T-helper 2 cell treated with Interferon-gamma antibody and Interleukin-4, amounts not matched to agents 100 ng/mL and 5 ng/mL, for 36 hours (primary cell): ENCODE results near the gene ALDH5A1. TPM values are rescaled to one million over a fixed set of nuclear protein-coding genes. Genes with fewer than 3 reads are reported as not detected.

Experiments used
- intact Hi-C: fragments of 100-400 bp; cut with micrococcal nuclease; formaldehyde crosslinking; loops from one replicate; pipeline ENCODE4 v1.15.1; 2023
- total RNA-seq: library from RNA; stranded (reverse); gene quantifications from 2 replicates; pipeline ENCODE4 v1.2.3, GENCODE V29; 2022

Gene ALDH5A1
- total RNA-seq = 4.9 and 5.9 TPM in 2 replicates

- intact Hi-C loops = loop anchor here (10.0 kb wide), 1 partner anchor 60 kb away; no protein-coding TSS in a partner anchor
These were observed at the start of gene ALDH5A1 for GRCh38 chr6:24494821-24495795. Gene ALDH5A1, plus strand, starts transcription at chr6:24494969. Its CDS starts 28 bp downstream, at chr6:24494997.

GRCh38 chr6:24445704-24446103 lies 49.1 kb upstream of the ALDH5A1 start:
- intact Hi-C loops = no loop called here

- intact Hi-C loops = no loop called here
These were observed 48.1 kb upstream of the ALDH5A1 start for GRCh38 chr6:24446670-24447069.

GRCh38 chr6:24448396-24448795 lies 46.4 kb upstream of the ALDH5A1 start:
- intact Hi-C loops = no loop called here

GRCh38 chr6:24448828-24449525 lies 45.8 kb upstream of the ALDH5A1 start:
- intact Hi-C loops = no loop called here

GRCh38 chr6:24451581-24452388 lies 43.0 kb upstream of the ALDH5A1 start:
- intact Hi-C loops = no loop called here

- intact Hi-C loops = no loop called here
These were observed 40.8 kb upstream of the ALDH5A1 start for GRCh38 chr6:24453921-24454320.

- intact Hi-C loops = no loop called here
These were observed 40.3 kb upstream of the ALDH5A1 start for GRCh38 chr6:24454452-24454851.

GRCh38 chr6:24455061-24455460 lies 39.7 kb upstream of the ALDH5A1 start:
- intact Hi-C loops = no loop called here

GRCh38 chr6:24458134-24458533 lies 36.6 kb upstream of the ALDH5A1 start:
- intact Hi-C loops = no loop called here

- intact Hi-C loops = no loop called here
These were observed 35.8 kb upstream of the ALDH5A1 start for GRCh38 chr6:24458941-24459340.

GRCh38 chr6:24460966-24461365 lies 33.8 kb upstream of the ALDH5A1 start:
- intact Hi-C loops = no loop called here

- intact Hi-C loops = no loop called here
These were observed 30.3 kb upstream of the ALDH5A1 start for GRCh38 chr6:24464253-24465038.

GRCh38 chr6:24469811-24470210 lies 25.0 kb upstream of the ALDH5A1 start:
- intact Hi-C loops = no loop called here

GRCh38 chr6:24472181-24472580 lies 22.6 kb upstream of the ALDH5A1 start:
- intact Hi-C loops = no loop called here

GRCh38 chr6:24476631-24477030 lies 18.1 kb upstream of the ALDH5A1 start:
- intact Hi-C loops = no loop called here

- intact Hi-C loops = no loop called here
These were observed 17.7 kb upstream of the ALDH5A1 start for GRCh38 chr6:24477070-24477469.

- intact Hi-C loops = no loop called here
These were observed 15.9 kb upstream of the ALDH5A1 start for GRCh38 chr6:24478903-24479302.

- intact Hi-C loops = no loop called here
These were observed 14.1 kb upstream of the ALDH5A1 start for GRCh38 chr6:24480705-24481104.

- intact Hi-C loops = no loop called here
These were observed 13.3 kb upstream of the ALDH5A1 start for GRCh38 chr6:24481449-24481848.
